ENCODE measurements around the gene TMEM134. TPM values are rescaled to one million over a fixed set of nuclear protein-coding genes. Genes with fewer than 3 reads are reported as not detected.

Gene TMEM134
- total and polyA plus RNA-seq, 5 experiments from 2014 or later = 105 to 148 (median 128) TPM

DNA sequence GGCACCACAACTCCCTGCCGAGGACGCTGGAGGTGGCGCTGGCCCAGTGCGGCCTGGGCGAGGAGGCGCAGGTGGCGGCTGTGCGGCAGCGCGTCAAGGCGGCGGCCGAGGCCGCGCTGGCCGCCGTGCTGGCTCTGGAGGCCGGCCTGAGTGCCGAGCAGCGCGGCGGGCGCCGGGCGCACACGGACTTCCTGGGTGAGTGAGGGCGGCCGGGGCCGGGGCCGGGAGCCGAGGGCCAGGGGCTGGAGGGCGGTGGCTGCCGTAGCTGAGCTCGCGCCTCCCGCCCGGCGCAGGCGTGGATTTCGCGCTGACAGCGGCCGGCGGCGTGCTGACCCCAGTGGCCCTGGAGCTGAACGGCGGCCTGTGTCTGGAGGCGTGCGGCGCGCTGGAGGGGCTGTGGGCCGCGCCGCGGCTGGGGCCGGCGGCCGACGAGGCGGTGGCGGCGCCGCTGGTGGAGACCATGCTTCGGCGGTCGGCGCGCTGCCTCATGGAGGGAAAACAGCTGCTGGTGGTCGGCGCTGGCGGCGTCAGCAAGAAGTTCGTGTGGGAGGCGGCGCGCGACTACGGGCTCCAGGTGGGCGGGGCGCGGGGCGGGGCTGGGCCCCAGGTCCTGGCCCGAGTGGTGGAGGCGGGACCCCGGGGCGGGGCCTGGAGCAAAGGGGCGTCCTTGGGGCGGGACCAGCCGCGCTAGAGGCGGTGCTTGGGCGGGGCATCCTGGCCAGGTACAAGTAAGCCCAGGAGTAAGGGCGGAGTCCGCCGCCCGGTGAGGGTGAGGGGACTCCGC lies 48.2 kb downstream of the TMEM134 start:
- Mint-ChIP-seq H3K27ac (peak overlapping the region; percentile 80 to 100 (median 93)), H3K9me3 (no peaks in the 10 kb centered on the region), H3K36me3 (peaks cover 0 to 4% (median 0%) of the 10 kb centered on the region in 3 donors), H3K27me3 (no peaks in the 10 kb centered on the region), H3K4me1 (peaks cover 23 to 66% (median 58%) of the 10 kb centered on the region in 4 donors), H3K4me3 (peak overlapping the region; percentile 76 to 94 (median 86))
- peak; percentile 64 to 76 for ATAC-seq
- POLR2A ChIA-PET = interaction anchor here (0.6 to 31.8 kb wide), 15 partner anchors 9 to 150 kb away, joined by 3 to 2390 read pairs (median 40); partner anchors contain the start of genes AIP, CDK2AP2, CORO1B and PITPNM1
- peak; percentile 97 to 100 (median 99) for DNase-seq

DNA sequence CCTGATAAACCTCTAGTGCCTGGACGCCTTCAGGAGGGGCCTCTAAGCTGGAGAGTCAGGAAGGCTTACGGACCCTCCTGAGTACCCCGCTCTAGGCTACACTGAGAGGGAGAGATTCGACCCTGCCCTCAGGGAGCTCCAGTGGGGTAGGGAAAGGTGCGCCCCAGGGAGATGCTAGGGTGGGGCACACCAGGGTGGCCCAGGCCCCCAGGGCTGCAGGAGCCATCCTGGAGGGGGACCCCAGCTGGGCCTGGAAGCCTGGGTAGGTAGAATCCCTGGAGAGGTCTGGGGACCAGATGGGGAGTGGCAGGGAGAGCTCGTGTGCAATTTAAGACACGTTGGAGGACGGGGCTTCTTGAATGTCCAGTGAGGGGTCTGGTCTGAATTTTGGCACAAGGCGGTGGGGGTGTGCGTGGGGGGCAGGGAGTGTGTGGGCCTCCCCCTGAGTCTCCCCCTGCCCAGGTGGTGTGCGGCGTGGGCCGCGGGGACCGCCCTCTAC lies 48.9 kb downstream of the TMEM134 start:
- no peaks in the 10 kb centered on the region for H3K9me3 Mint-ChIP-seq
- no peak for ATAC-seq
- H3K27me3 Mint-ChIP-seq = no peaks in the 10 kb centered on the region
- peak overlapping the region; percentile 85 to 100 (median 93) for H3K27ac Mint-ChIP-seq
- POLR2A ChIA-PET = interaction anchor here (0.6 to 31.8 kb wide), 14 partner anchors 8 to 149 kb away, joined by 3 to 2390 read pairs (median 44); partner anchors contain the start of genes AIP, CORO1B, PITPNM1 and POLD4
- peak overlapping the region; percentile 76 to 94 (median 86) for H3K4me3 Mint-ChIP-seq
- peaks cover 0 to 4% (median 0%) of the 10 kb centered on the region in 3 donors for H3K36me3 Mint-ChIP-seq
- DNase-seq = peak in 1 of 10 donors; percentile 23
- peaks cover 22 to 68% (median 57%) of the 10 kb centered on the region in 4 donors for H3K4me1 Mint-ChIP-seq

DNA sequence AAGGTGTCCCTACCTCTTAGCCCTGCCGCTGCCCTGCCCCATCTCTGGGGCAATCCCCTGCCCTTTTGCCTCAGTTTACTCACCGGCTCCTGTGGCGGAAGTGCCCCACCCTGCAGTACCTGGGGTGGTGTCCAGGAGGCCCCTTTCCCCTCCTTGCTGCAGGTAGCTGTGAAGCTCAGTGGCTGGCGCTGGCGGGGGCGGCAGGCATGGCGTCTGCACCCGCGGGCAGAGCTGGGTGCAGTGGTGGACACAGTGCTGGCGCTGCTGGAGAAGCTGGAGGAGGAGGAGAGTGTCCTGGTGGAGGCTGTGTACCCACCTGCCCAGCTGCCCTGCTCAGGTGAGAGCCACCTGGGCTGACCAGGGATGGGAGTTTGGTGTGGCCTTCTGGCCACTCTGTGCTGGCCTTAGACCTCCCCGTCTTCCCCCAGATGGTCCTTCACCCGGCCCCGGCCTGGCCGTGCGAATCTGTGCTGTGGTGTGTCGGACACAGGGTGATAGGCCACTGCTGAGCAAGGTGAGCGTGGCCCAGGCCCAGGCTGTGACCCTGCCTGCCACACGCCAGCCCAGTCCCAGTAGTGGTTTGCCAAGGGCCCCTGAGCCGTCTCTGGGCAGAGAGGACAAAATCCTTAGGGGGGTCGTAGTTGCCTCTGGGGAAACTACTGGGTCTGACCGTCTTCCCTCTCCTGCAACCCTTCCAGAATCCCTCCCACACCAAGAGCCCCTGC lies 49.6 kb downstream of the TMEM134 start:
- ATAC-seq = no peak
- DNase-seq = no peak
- H3K27ac Mint-ChIP-seq = peak overlapping the region; percentile 86 to 100 (median 94)
- POLR2A ChIA-PET = interaction anchor here (0.7 to 31.8 kb wide), 20 partner anchors 7 to 149 kb away, joined by 3 to 2390 read pairs (median 8); partner anchors contain the start of genes AIP, ANKRD13D, CLCF1 and CORO1B
- H3K4me3 Mint-ChIP-seq = peak overlapping the region; percentile 76 to 94 (median 86)
- peaks cover 21 to 68% (median 61%) of the 10 kb centered on the region in 4 donors for H3K4me1 Mint-ChIP-seq
- H3K9me3 Mint-ChIP-seq = no peaks in the 10 kb centered on the region
- H3K27me3 Mint-ChIP-seq = no peaks in the 10 kb centered on the region
- peaks cover 0 to 3% (median 0%) of the 10 kb centered on the region in 3 donors for H3K36me3 Mint-ChIP-seq

DNA sequence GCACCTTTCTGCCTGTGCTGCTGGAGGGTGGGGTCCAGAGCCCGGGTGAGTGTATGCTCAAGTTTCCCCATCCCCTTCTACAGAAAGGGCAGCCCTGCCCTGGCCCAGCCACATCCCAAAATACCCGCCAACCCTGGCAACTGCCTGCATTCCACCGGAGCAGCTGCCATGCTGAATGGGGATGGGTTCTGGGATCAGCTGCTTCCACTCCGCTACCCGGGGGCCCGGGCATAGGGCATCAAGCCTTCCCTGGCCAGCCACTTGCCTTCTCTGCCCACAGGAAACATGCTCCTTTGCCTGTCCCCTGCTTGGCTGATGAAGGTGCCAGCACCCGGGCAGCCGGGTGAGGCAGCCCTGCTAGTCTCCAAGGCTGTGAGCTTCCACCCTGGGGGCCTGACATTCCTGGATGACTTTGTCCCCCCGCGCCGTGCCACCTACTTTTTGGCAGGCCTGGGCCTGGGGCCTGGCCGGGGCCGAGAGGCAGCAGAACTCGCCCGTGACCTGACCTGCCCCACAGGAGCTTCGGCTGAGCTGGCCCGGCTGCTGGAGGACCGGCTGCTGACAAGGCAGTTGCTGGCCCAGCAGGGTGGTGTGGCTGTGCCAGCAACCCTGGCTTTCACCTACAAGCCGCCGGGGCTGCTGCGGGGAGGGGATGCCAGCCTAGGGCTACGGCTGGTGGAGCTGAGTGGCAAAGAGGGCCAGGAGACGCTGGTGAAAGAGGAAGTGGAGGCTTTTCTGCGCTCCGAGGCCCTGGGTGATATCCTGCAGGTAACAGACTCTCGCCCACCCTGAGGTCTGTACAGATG lies 50.4 kb downstream of the TMEM134 start:
- POLR2A ChIA-PET = interaction anchor here (0.9 to 31.8 kb wide), 24 partner anchors 7 to 802 kb away, joined by 3 to 2390 read pairs (median 6); partner anchors contain the start of genes AIP, ANKRD13D, CLCF1 and CORO1B
- ATAC-seq (peak; percentile 12 to 19), DNase-seq (peak in 7 of 10 donors; percentile 49 to 83 (median 65))
- Mint-ChIP-seq H3K4me3 (peak overlapping the region; percentile 76 to 94 (median 86)), H3K27ac (peak overlapping the region; percentile 86 to 100 (median 94)), H3K9me3 (no peaks in the 10 kb centered on the region), H3K27me3 (no peaks in the 10 kb centered on the region), H3K4me1 (peaks cover 21 to 72% (median 64%) of the 10 kb centered on the region in 4 donors), H3K36me3 (peaks cover 0 to 2% (median 0%) of the 10 kb centered on the region in 3 donors)

DNA sequence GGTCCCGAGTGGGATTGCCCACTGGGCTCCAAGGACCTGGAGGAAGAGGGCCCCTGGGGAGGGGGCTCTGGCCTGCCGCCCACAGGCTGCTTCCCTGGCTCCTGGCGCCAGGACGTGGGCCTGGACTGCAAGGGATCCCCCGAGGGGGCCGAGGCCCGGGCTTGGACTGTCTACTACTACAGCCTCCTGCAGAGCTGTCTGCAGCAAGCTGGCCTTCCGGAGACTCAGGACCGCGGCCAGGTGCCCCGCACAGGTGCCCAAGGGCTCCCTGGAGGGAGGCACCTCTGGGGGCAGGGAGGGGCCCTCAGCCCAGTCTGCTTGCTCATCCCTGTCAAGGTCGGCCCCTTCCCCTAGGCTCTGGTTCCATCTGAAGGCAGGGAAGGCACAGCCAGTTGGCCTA lies 51.6 kb downstream of the TMEM134 start:
- H3K9me3 Mint-ChIP-seq = no peaks in the 10 kb centered on the region
- peaks cover 0 to 2% (median 0%) of the 10 kb centered on the region in 3 donors for H3K36me3 Mint-ChIP-seq
- no peaks in the 10 kb centered on the region for H3K27me3 Mint-ChIP-seq
- ATAC-seq (no peak), DNase-seq (no peak)
- POLR2A ChIA-PET = interaction anchor here (0.8 to 31.8 kb wide), 18 partner anchors 15 to 801 kb away, joined by 3 to 2390 read pairs (median 6); partner anchors contain the start of genes AIP, CLCF1, CORO1B and PITPNM1
- H3K4me1 Mint-ChIP-seq = peaks cover 26 to 78% (median 67%) of the 10 kb centered on the region in 4 donors
- H3K27ac Mint-ChIP-seq = peak overlapping the region; percentile 86 to 100 (median 95)
- peak overlapping the region; percentile 76 to 95 (median 89) for H3K4me3 Mint-ChIP-seq

DNA sequence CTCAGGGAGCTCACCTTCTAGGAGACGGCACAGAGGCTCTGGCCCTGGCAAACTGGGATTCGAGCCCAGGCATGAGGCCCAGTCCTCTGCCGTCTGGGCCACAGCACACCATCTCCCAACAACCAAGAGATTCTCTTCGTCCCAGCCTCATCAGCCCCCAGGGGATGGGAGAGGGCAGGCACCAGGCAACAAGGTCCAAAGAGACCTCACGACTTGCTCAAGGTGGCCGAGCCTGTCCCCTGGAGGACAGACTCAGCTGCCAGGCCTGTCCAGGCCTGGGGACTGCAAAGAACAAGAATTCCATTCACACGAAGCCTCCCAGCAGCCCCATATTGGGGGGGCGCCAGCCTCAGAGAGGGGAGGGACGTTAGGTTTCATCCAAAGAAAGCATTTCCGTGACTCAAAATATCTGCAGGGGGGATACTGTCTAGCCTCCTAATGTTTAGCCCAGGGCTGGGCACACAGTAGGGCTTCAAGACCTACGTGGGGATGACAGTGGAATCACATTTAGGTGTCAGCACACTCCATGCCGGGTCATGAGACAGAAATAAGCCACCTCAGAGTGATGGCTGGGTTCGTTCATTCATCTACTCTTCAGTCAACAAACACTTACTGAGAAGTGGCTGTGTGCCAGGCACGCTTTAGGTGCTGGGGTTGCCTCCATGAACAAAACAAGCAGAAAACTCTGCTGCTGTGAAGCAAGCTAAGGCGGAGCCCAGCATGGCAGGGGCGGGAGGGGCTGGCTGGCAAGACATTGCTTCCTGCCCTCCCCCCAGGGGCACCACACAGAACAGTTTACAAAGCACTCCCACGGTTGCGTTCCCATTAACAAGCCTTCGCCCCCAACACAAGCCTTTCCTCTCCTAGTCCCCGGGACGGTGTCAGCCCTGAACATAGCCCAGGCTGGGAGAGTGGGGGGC lies 52.4 kb downstream of the TMEM134 start:
- Mint-ChIP-seq H3K27ac (peak overlapping the region; percentile 83 to 100 (median 98)), H3K9me3 (no peaks in the 10 kb centered on the region), H3K4me3 (peak overlapping the region; percentile 76 to 96 (median 92)), H3K36me3 (peaks cover 0 to 2% (median 0%) of the 10 kb centered on the region in 3 donors), H3K4me1 (peaks cover 30 to 83% (median 74%) of the 10 kb centered on the region in 4 donors), H3K27me3 (no peaks in the 10 kb centered on the region)
- DNase-seq = peak; percentile 80 to 96 (median 89)
- POLR2A ChIA-PET = interaction anchor here (0.9 to 31.8 kb wide), 14 partner anchors 16 to 91 kb away, joined by 3 to 2390 read pairs (median 24); partner anchors contain the start of genes AIP, CORO1B, PITPNM1 and POLD4
- ATAC-seq = peak; percentile 61 to 68

DNA sequence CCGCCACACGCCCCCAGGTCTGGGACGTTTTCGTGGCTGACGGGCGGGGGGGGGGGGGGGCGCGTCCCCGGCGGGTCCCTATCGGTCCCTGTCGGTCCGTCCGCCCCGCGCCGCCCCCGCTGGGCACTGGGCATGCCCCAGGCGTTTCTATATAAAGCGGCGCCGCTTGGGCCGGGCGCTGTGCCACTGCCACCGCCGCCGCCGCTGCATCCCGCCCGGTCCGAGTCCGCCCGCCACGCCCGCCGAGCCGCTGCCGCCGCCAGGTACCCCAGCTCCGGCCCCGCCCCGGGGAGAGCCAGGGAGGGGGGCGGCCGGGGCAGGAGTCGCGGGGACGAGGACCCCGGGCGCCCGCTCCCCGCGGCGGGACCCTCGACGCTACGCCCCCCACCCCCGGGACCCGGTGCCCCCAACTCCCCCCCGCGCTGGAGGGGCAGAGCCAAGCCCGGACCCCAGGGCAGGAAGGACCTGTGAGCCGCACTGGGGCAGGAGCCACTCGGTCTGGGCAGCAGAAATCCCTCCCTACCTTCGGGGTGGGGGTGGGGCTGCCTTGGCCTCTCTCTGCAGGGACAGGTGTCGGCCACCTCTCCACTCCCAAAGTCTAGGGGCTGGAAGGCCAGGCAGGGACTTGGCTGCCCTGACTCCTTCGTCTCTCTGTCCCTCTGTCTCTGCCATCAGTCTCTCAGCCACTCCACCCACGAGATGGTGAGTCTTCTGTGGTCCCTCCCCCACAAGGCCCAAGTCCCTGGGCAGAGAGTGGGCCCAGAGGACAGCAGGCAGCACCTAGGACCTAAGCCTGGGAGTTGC lies 53.3 kb downstream of the TMEM134 start, which contains the start of gene CARNS1:
CARNS1 (plus strand) TSS at position 178 of the 804 bp plus-strand sequence; CDS start at position 700, 522 bp downstream.
- POLR2A ChIA-PET = interaction anchor here (1.5 to 31.8 kb wide), 8 partner anchors 16 to 69 kb away, joined by 3 to 2390 read pairs (median 74); partner anchors contain the start of genes AIP, CORO1B, POLD4 and PPP1CA
- Mint-ChIP-seq H3K4me1 (peaks cover 34 to 87% (median 78%) of the 10 kb centered on the region in 4 donors), H3K27ac (peak within 1 kb of the TSS; percentile 83 to 100 (median 98)), H3K27me3 (no peaks in the 10 kb centered on the region), H3K9me3 (no peaks in the 10 kb centered on the region), H3K4me3 (peak within 1 kb of the TSS; percentile 84 to 96 (median 93)), H3K36me3 (no peaks in the 10 kb centered on the region)
- ATAC-seq = no peak
- DNase-seq = no peak

DNA sequence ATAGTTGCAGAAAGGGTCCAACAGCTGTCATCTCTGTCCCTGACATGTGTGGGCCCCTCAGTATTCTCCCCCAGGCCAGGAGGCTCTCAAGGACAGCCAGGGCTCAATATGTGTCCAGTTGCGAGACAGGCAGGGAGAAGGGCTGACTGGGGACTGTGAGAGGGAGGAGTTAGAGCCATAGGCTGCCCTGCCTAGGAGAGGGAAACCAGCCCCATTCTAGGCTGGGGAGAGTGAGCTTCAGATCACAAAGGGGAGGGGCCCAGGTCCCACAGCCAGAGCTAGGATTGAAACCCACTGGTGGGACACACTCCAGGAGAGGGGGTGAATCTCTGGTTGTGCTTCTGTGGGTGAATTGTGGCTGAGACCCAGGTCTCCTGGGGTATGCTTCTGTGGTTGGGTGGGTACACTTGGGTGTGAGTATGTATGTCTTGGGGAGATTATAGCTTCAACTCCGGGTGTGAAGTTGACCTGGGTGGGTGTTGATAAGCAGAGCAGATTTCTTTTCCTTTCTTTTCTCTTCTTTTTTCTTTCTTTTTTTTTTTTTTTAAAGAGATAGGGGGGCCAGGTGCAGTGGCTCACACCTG lies 55.7 kb downstream of the TMEM134 start:
- no peak for ATAC-seq

DNA sequence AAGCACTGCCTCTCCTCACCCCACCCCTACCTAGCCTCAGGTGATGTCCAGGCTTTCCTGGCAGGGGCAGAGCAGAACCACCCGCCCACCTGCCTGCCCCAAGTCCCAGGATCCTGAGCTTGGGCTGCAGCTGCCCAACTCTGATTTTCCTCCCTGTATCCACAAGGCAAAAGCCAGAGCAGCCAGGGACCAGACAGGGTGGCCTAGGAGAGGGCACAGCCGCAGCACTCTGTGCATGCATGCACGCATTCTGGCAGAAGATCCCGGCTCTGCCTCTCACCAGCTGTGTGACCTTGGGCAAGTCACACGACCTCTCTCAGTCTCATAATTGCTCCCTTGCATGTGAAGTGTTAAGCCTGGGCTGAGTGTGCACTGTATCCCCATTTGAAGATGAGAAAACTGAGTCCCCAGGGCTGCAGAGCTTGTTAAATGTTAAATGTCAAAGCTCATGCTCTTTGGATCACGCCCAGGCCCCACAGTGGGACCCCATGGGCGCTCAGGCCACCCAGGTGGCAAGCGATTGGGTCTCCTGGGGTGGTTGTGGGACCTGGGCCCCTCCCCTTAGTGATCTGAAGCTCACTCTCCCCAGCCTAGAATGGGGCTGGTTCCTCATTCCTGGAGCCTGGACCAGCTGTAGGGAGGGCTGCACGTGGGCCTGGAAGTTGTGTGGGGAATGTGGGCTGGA lies 56.4 kb downstream of the TMEM134 start:
- no peak for ATAC-seq
- Mint-ChIP-seq H3K9me3 (no peaks in the 10 kb centered on the region), H3K27me3 (no peaks in the 10 kb centered on the region), H3K27ac (peak overlapping the region in 9 of 10 donors; percentile 75 to 98 (median 89)), H3K4me3 (peak overlapping the region in 7 of 10 donors; percentile 48 to 98 (median 89)), H3K4me1 (peaks cover 43 to 91% (median 85%) of the 10 kb centered on the region in 4 donors), H3K36me3 (peaks cover 0 to 6% (median 2%) of the 10 kb centered on the region in 3 donors)
- POLR2A ChIA-PET = interaction anchor here (0.6 to 31.8 kb wide), 20 partner anchors 8 to 141 kb away, joined by 3 to 2390 read pairs (median 8); partner anchors contain the start of genes AIP, CDK2AP2, CORO1B and POLD4
- no peak for DNase-seq

More for the DNA sequence above, 55.7 kb downstream of the TMEM134 start:
- H3K36me3 Mint-ChIP-seq = peaks cover 0 to 6% (median 0%) of the 10 kb centered on the region in 3 donors
- H3K4me3 Mint-ChIP-seq = peak overlapping the region; percentile 32 to 96 (median 62)
- POLR2A ChIA-PET = interaction anchor here (0.6 to 31.8 kb wide), 21 partner anchors 7 to 141 kb away, joined by 3 to 2390 read pairs (median 7); partner anchors contain the start of genes AIP, CDK2AP2, CORO1B and PITPNM1
- peak in 1 of 10 donors; percentile 29 for DNase-seq
- peak overlapping the region; percentile 76 to 95 (median 88) for H3K27ac Mint-ChIP-seq
- H3K9me3 Mint-ChIP-seq = no peaks in the 10 kb centered on the region
- H3K27me3 Mint-ChIP-seq = no peaks in the 10 kb centered on the region
- H3K4me1 Mint-ChIP-seq = peaks cover 41 to 91% (median 85%) of the 10 kb centered on the region in 4 donors
